ENCODE measurements around the gene STAM. TPM values are rescaled to one million over a fixed set of nuclear protein-coding genes. Genes with fewer than 3 reads are reported as not detected.

The STAM gene
- total and polyA plus RNA-seq, 10 of the 15 experiments (the other 5 are each of a cell fraction or from before 2014, with no cell fraction given), result 8.8 to 15.9 (median 14.4) TPM

DNA sequence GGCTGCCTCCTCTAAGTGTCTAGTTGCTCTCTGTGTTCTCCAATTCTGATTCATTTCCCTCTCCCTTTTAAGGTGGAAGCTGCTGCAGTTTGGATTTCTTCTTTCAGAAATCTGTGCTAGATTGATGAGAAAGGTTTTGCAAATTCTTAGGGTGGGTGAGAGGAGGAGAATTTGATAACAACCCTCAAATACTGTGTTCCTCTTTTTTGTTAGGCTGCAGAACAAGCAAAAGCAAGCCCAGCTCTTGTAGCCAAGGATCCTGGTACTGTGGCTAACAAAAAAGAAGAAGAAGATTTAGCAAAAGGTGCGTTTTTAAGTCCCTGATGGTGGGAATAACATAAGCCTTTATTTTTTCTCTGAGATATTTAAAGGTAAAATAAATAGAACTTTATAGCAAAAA, 49.1 kb downstream of the STAM start:
- Histone ChIP-seq H3K9me3 (replicated peaks; ENCODE audit: control insufficient read depth, insufficient read depth, low read length) (no peaks in the 10 kb centered on the region), H3K27ac (ENCODE audit: control insufficient read depth, insufficient read depth) (no peak overlapping the region), H3K27me3 (replicated peaks in 1 of 2; ENCODE audit: control insufficient read depth in 2 of 2, insufficient read depth in 2 of 2, low read length in 1 of 2) (no peaks in the 10 kb centered on the region), H3K4me1 (ENCODE audit: control insufficient read depth, insufficient read depth, low read length) (no peaks in the 10 kb centered on the region), H3K79me2 (ENCODE audit: control insufficient read depth, insufficient read depth, low read length) (no peaks in the 10 kb centered on the region), H3K4me3 (no peak overlapping the region), H3K4me2 (ENCODE audit: control insufficient read depth, insufficient read depth) (no peak overlapping the region), H3K36me3 (ENCODE audit: control insufficient read depth in 2 of 2, insufficient read depth in 2 of 2, low read length in 1 of 2) (peaks cover 0 to 10% of the 10 kb centered on the region in 2 experiments), H2AFZ (ENCODE audit: control insufficient read depth, low read depth, low read length) (no peak overlapping the region), H4K20me1 (ENCODE audit: control insufficient read depth, insufficient read depth) (no peaks in the 10 kb centered on the region), H3K9ac (ENCODE audit: control insufficient read depth, insufficient read depth, low read length) (no peak overlapping the region)
- FAIRE-seq, result no peak
- POLR2A ChIA-PET, result interaction anchor here (0.6 kb wide), 1 partner anchor 459 kb away, joined by 15 read pairs; no protein-coding TSS in a partner anchor
- ATAC-seq, result no peak
- RAD21 ChIA-PET (ENCODE audit: unreplicated experiment), result no interaction called here
- no TSS peak for BruUV-seq (replicated peaks)
- TF ChIP-seq SPI1 (IDR thresholded peaks at IDR 0.05; ENCODE audit: borderline replicate concordance, insufficient read depth, low read depth, low read length) (peak; percentile 22; the same call in 1 of the 2 replicates), STAT1 (conservative IDR thresholded peaks at IDR 0.05) (no peak)
- CTCF ChIA-PET, result no interaction called here
- intact Hi-C loops (cut with micrococcal nuclease; ENCODE audit: unreplicated experiment) (no loop called here), in situ Hi-C loops (cut with MboI) (no loop called here)
- SMC1A ChIA-PET (ENCODE audit: uncharacterized antibody, unreplicated experiment), result interaction anchor here (1.0 kb wide), 1 partner anchor 46 kb away, joined by 3 read pairs; no protein-coding TSS in a partner anchor
- WGBS (ENCODE audit: insufficient coverage, insufficient replicate concordance, low lambda C conversion rate, missing lambda C conversion rate), result 100% methylated on average over 1 of the region's 1 CpG
- no peak for DNase-seq (ENCODE audit: low read depth, low spot score)

DNA sequence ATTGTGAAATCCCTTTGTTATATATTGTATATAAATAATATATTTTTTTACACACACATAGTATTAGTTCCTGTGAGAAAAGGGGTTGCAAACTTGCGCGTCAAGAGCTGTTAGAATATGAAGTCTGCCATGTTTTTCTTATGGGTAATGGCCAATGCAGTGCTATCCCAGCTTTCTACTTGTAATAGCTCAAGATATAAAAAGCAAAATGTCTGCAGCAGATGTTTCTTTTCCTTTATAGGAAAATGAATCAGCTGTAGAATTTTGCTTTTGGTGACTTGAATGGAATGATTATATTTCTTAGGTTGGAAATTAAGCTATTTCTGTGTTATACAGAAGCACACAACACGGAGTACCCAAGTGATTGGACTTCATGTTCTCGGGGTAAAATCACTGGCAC, 54.7 kb downstream of the STAM start:
- SMC1A ChIA-PET (ENCODE audit: uncharacterized antibody, unreplicated experiment), result interaction anchor here (1.3 to 2.2 kb wide), 4 partner anchors 8 to 55 kb away, joined by 5 to 9 read pairs (median 6); partner anchors contain the start of gene STAM
- no peaks in the 10 kb centered on the region; a peak in 1 of 4 replicates for H3K36me3 ChIP-seq (ENCODE audit: control insufficient read depth in 2 of 2, insufficient read depth in 2 of 2, low read length in 1 of 2)
- DNase-seq (ENCODE audit: low read depth, low spot score) (no peak), FAIRE-seq (no peak), ATAC-seq (no peak)
- TF ChIP-seq, protein P1, sequence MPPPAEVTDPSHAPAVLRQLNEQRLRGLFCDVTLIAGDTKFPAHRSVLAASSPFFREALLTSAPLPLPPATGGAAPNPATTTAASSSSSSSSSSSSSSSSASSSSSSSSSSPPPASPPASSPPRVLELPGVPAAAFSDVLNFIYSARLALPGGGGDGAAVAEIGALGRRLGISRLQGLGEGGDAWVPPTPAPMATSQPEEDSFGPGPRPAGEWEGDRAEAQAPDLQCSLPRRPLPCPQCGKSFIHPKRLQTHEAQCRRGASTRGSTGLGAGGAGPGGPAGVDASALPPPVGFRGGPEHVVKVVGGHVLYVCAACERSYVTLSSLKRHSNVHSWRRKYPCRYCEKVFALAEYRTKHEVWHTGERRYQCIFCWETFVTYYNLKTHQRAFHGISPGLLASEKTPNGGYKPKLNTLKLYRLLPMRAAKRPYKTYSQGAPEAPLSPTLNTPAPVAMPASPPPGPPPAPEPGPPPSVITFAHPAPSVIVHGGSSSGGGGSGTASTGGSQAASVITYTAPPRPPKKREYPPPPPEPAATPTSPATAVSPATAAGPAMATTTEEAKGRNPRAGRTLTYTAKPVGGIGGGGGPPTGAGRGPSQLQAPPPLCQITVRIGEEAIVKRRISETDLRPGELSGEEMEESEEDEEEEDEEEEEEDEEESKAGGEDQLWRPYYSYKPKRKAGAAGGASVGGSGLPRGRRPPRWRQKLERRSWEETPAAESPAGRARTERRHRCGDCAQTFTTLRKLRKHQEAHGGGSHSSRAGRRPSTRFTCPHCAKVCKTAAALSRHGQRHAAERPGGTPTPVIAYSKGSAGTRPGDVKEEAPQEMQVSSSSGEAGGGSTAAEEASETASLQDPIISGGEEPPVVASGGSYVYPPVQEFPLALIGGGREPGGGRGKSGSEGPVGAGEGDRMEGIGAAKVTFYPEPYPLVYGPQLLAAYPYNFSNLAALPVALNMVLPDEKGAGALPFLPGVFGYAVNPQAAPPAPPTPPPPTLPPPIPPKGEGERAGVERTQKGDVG (CRISPR knock-in tag; IDR thresholded peaks at IDR 0.05), result no peak
- no TSS peak for BruUV-seq (replicated peaks)
- H3K4me1 ChIP-seq (ENCODE audit: control insufficient read depth, insufficient read depth, low read length), result no peaks in the 10 kb centered on the region
- in situ Hi-C loops (cut with MboI), result no loop called here
- H3K9ac ChIP-seq (ENCODE audit: control insufficient read depth, insufficient read depth, low read length), result no peak overlapping the region
- H3K9me3 ChIP-seq (replicated peaks; ENCODE audit: control insufficient read depth, insufficient read depth, low read length), result no peaks in the 10 kb centered on the region
- RAD21 ChIA-PET (ENCODE audit: unreplicated experiment), result interaction anchor here (0.9 kb wide), 2 partner anchors 9 to 47 kb away, joined by 3 read pairs; no protein-coding TSS in a partner anchor
- H3K4me2 ChIP-seq (ENCODE audit: control insufficient read depth, insufficient read depth), result no peak overlapping the region
- no peak overlapping the region for H2AFZ ChIP-seq (ENCODE audit: control insufficient read depth, low read depth, low read length)
- intact Hi-C loops (cut with micrococcal nuclease; ENCODE audit: unreplicated experiment), result no loop called here
- 98% methylated on average over 4 of the region's 4 CpGs for WGBS (ENCODE audit: insufficient coverage, insufficient replicate concordance, low lambda C conversion rate, missing lambda C conversion rate)
- no peaks in the 10 kb centered on the region for H4K20me1 ChIP-seq (ENCODE audit: control insufficient read depth, insufficient read depth)
- CTCF ChIA-PET, result interaction anchor here (0.8 to 2.1 kb wide), 7 partner anchors 10 to 92 kb away, joined by 3 to 10 read pairs (median 4); partner anchors contain the start of gene STAM
- H3K4me3 ChIP-seq, result no peak overlapping the region
- no peaks in the 10 kb centered on the region for H3K79me2 ChIP-seq (ENCODE audit: control insufficient read depth, insufficient read depth, low read length)
- POLR2A ChIA-PET, result interaction anchor here (0.7 kb wide), 1 partner anchor 14 kb away, joined by 3 read pairs; no protein-coding TSS in a partner anchor
- H3K27ac ChIP-seq (ENCODE audit: control insufficient read depth, insufficient read depth), result no peak overlapping the region
- H3K27me3 ChIP-seq (replicated peaks in 1 of 2; ENCODE audit: control insufficient read depth in 2 of 2, insufficient read depth in 2 of 2, low read length in 1 of 2), result no peaks in the 10 kb centered on the region
